K562 (cell line): ENCODE measurements around the gene LUC7L3. TPM values are rescaled to one million over a fixed set of nuclear protein-coding genes. Genes with fewer than 3 reads are reported as not detected.
A peak's percentile ranks its signal among the peaks of the same experiment; 100 is the strongest.

ENCODE experiments used
- BRF2 ChIP-seq: IDR thresholded peaks from 3 replicates; pipeline ENCODE4 v1.6.1; 2011; ENCODE audit warnings: borderline replicate concordance, mild to moderate bottlenecking; ENCODE audit not compliant: insufficient read length, insufficient read depth
- CBX2 ChIP-seq: fragments of 200-600 bp; sonication (generic); IDR thresholded peaks from one replicate; pipeline ENCODE4 v1.6.1; 2012; ENCODE audit warnings: mild to moderate bottlenecking, low read length, inconsistent platforms; ENCODE audit not compliant: insufficient read depth, poor library complexity, severe bottlenecking
- CBX3 ChIP-seq, 2 experiments: IDR thresholded peaks; 1 replicate in 1 of 2; 2 replicates in 1 of 2; pipeline ENCODE4 v1.6.1; 2012; ENCODE audit warnings: inconsistent platforms in 2 of 2, low read length in 2 of 2, borderline replicate concordance in 1 of 2, control low read depth in 1 of 2
- EGR1 ChIP-seq: fragments of 450-650 bp; conservative IDR thresholded peaks from 2 replicates; pipeline ENCODE4 v1.6.1; 2017; ENCODE audit warnings: mild to moderate bottlenecking
- ELF1 ChIP-seq: fragments of 200-800 bp; sonication (Bioruptor generic); IDR thresholded peaks from 2 replicates; pipeline ENCODE4 v1.6.1; 2016; ENCODE audit warnings: missing genetic modification characterization, missing compliant biosample characterization
- HOMEZ ChIP-seq: fragments of 250-450 bp; sonication (Bioruptor Pico); IDR thresholded peaks from 2 replicates; pipeline ENCODE4 v1.4.0; 2020; ENCODE audit warnings: mild to moderate bottlenecking, moderate library complexity
- MLLT1 ChIP-seq, 2 experiments: fragments of 450-650 bp; IDR thresholded peaks; 2 replicates each; pipeline ENCODE4 v1.6.1; 2016
- MNT ChIP-seq, 2 experiments: fragments of 450-650 bp; conservative IDR thresholded peaks; 2 replicates each; pipeline ENCODE4 v1.6.1; 2017; ENCODE audit warnings: mild to moderate bottlenecking in 2 of 2, moderate library complexity in 2 of 2
- NCOR1 ChIP-seq: fragments of 450-650 bp; IDR thresholded peaks from 2 replicates; pipeline ENCODE4 v1.6.1; 2016; ENCODE audit warnings: mild to moderate bottlenecking, moderate library complexity
- NFE2 ChIP-seq: IDR thresholded peaks from 2 replicates; pipeline ENCODE4 v1.6.1; 2014; ENCODE audit warnings: antibody characterized with exemption, low read depth
- NFRKB ChIP-seq: fragments of 450-650 bp; IDR thresholded peaks from 2 replicates; pipeline ENCODE4 v1.6.1; 2016; ENCODE audit warnings: low read depth
- NR2C2 ChIP-seq, 2 experiments: fragments of 200-800 bp in 1 of 2; sonication (Bioruptor generic) in 1 of 2; sonication (generic) in 1 of 2; formaldehyde crosslinking in 1 of 2; IDR thresholded peaks; 2 replicates each; pipeline versions ENCODE4 v1.6.1 to v1.8.0; 2016 to 2022; ENCODE audit warnings: mild to moderate bottlenecking in 1 of 2, missing compliant biosample characterization in 1 of 2, missing genetic modification characterization in 1 of 2, missing genetic modification reagents in 1 of 2
- RBM25 ChIP-seq: fragments of 200-400 bp; formaldehyde crosslinking; IDR thresholded peaks from 2 replicates; pipeline ENCODE4 v1.6.1; 2018; ENCODE audit warnings: low read length, low read depth, moderate library complexity; ENCODE audit not compliant: severe bottlenecking
- USF1 ChIP-seq: sonication (generic); formaldehyde crosslinking; IDR thresholded peaks from 2 replicates; pipeline ENCODE4 v1.9.0; 2022; ENCODE audit warnings: mild to moderate bottlenecking, missing genetic modification reagents
- ZBTB49 ChIP-seq: sonication (generic); formaldehyde crosslinking; IDR thresholded peaks from 2 replicates; pipeline ENCODE4 v1.8.0; 2022; ENCODE audit warnings: missing genetic modification reagents, mild to moderate bottlenecking, borderline replicate concordance
- ZKSCAN3 ChIP-seq: fragments of 250-450 bp; sonication (Bioruptor Pico); IDR thresholded peaks from 2 replicates; pipeline ENCODE4 v1.4.0; 2020
- ZSCAN29 ChIP-seq: fragments of 450-650 bp; IDR thresholded peaks from 2 replicates; pipeline ENCODE4 v1.6.1; 2017
- polyA plus RNA-seq, 8 experiments: library from polyadenylated mRNA; depleted of rRNA in 4 of 8; stranded (reverse) in 5 of 8; unstranded in 3 of 8; fragments of >200 nt; fragmentation: Nextera tagmentation in 2 of 8; fragmentation: Illumina TruSeq in 1 of 8; extraction: Ambion mirVana in 2 of 8; extraction: Trizol in 1 of 8; gene quantifications; 2 replicates each; pipeline versions ENCODE4 v1.2.1 to v1.2.3, GENCODE V29; 2011 to 2014; ENCODE audit warnings: inconsistent platforms in 1 of 8, missing spikeins in 1 of 8
- total RNA-seq, 7 experiments: library from RNA; depleted of rRNA in 6 of 7; stranded (reverse); fragments of >200 nt in 6 of 7; fragmentation: Illumina TruSeq in 2 of 7; extraction: Trizol in 2 of 7; gene quantifications; 2 replicates each; pipeline versions ENCODE4 v1.2.1 to v1.2.3, GENCODE V29; 2011 to 2021; ENCODE audit warnings: low replicate concordance in 1 of 7

The LUC7L3 gene
- total and polyA plus RNA-seq, 9 of the 15 experiments (the other 6 are each of a cell fraction or from before 2014, with no cell fraction given), result 80.8 to 284 (median 127) TPM

- TF ChIP-seq MNT (conservative IDR thresholded peaks at IDR 0.05), result peak; percentile 67 to 78
- TF ChIP-seq ZSCAN29, result no peak; the same call in 1 of the 2 replicates
- no peak for TF ChIP-seq CBX2
- peak in 1 of 2 experiments; percentile 72; a peak in 1 of 3 replicates for TF ChIP-seq CBX3 (IDR thresholded peaks at IDR 0.05; ENCODE audit: borderline replicate concordance in 1 of 2, low read length in 2 of 2)
- TF ChIP-seq BRF2, result no peak
- no peak for TF ChIP-seq ZKSCAN3 (CRISPR knock-in tag)
- TF ChIP-seq ZBTB49 (CRISPR knock-in tag), result 0 out of 2 replicates have a peak, but pooled peaks have one; percentile 66
- peak; percentile 79 for TF ChIP-seq USF1 (CRISPR knock-in tag)
- TF ChIP-seq RBM25, result peak; percentile 38
- TF ChIP-seq HOMEZ (CRISPR knock-in tag), result no peak
- peak; percentile 35; the same call in 1 of the 2 replicates for TF ChIP-seq NCOR1
- 0 out of 4 replicates have a peak, but pooled peaks of 1 of the 2 experiments have one; percentile 23 for TF ChIP-seq MLLT1 (IDR thresholded peaks at IDR 0.05)
- TF ChIP-seq NR2C2 (CRISPR knock-in tag; IDR thresholded peaks at IDR 0.05), result no peak
- TF ChIP-seq NR2C2 (tag; IDR thresholded peaks at IDR 0.05), result peak; percentile 90
- peak; percentile 4; the same call in 1 of the 2 replicates for TF ChIP-seq NFRKB
- peak; percentile 82 for TF ChIP-seq ELF1 (tag)
- TF ChIP-seq NFE2, result peak; percentile 54
- TF ChIP-seq EGR1, result peak; percentile 58; the same call in 1 of the 2 replicates
Measured at GRCh38 chr17:50707289-50708049, 11.9 kb upstream of the LUC7L3 start, which contains the start of gene ANKRD40 (continued).
